ENCODE data around the gene CISD2.
"Not testable (repeated sequence)": the region's sequence is repeated elsewhere in the genome, so short reads cannot be mapped to it uniquely, and the experiment has no call there.

DNA sequence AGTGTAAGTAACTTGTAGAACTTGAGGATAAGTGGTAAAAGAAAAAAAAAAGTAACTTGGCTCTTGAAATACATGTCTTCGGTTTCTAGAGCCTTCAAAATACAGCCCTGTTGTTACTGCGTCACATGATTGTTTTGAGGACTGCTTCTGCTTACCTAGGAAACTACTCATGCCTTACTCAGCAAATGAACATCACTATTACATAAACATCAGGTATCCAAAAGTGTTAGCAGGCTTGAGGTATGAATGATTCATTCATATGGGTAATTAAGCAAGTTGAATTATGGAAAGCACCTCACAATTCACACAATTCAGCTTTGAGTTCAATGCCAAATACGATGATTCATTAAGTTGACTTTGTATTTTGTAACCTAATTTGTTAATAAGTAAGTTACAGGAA is 21.1 kb downstream of the CISD2 start:
- TF ChIP-seq, protein P1, sequence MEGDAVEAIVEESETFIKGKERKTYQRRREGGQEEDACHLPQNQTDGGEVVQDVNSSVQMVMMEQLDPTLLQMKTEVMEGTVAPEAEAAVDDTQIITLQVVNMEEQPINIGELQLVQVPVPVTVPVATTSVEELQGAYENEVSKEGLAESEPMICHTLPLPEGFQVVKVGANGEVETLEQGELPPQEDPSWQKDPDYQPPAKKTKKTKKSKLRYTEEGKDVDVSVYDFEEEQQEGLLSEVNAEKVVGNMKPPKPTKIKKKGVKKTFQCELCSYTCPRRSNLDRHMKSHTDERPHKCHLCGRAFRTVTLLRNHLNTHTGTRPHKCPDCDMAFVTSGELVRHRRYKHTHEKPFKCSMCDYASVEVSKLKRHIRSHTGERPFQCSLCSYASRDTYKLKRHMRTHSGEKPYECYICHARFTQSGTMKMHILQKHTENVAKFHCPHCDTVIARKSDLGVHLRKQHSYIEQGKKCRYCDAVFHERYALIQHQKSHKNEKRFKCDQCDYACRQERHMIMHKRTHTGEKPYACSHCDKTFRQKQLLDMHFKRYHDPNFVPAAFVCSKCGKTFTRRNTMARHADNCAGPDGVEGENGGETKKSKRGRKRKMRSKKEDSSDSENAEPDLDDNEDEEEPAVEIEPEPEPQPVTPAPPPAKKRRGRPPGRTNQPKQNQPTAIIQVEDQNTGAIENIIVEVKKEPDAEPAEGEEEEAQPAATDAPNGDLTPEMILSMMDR (IDR thresholded peaks at IDR 0.05): not testable (repeated sequence)
- TF ChIP-seq EZH2, EZH2phosphoT487 (IDR thresholded peaks at IDR 0.05): not testable (repeated sequence)

Measured in neural progenitor cell (in vitro differentiated cells).